ENCODE data around the gene HTR3A.

DNA sequence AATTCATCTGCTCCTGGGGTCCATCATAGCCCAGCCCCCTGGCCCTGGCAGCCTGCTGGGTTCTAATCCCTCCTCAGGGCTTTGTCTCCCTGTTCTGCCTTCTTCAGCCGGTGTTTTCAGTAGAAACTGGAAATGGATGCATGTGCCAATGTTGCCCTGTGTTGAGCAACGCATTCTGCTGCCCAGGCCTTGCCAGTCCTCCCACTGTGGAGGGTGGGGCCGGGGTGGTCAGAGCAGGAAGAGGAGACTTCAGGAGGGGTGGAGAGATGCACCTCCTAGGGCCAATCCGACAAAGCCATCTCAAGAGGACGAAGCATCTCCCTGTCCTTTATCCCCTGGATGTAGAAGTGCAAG lies 57.0 kb downstream of the HTR3A start:
- TF ChIP-seq, protein P1, sequence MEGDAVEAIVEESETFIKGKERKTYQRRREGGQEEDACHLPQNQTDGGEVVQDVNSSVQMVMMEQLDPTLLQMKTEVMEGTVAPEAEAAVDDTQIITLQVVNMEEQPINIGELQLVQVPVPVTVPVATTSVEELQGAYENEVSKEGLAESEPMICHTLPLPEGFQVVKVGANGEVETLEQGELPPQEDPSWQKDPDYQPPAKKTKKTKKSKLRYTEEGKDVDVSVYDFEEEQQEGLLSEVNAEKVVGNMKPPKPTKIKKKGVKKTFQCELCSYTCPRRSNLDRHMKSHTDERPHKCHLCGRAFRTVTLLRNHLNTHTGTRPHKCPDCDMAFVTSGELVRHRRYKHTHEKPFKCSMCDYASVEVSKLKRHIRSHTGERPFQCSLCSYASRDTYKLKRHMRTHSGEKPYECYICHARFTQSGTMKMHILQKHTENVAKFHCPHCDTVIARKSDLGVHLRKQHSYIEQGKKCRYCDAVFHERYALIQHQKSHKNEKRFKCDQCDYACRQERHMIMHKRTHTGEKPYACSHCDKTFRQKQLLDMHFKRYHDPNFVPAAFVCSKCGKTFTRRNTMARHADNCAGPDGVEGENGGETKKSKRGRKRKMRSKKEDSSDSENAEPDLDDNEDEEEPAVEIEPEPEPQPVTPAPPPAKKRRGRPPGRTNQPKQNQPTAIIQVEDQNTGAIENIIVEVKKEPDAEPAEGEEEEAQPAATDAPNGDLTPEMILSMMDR (conservative IDR thresholded peaks at IDR 0.05; ENCODE audit: low read depth in 2 of 2): no peak
- TF ChIP-seq CREB1 (CRISPR knock-in tag; IDR thresholded peaks at IDR 0.05; ENCODE audit: low read depth): no peak
- no peak for TF ChIP-seq EZH2 (IDR thresholded peaks at IDR 0.05; ENCODE audit: low read depth, unreplicated experiment)
